ENCODE results near the gene SWAP70.

DNA sequence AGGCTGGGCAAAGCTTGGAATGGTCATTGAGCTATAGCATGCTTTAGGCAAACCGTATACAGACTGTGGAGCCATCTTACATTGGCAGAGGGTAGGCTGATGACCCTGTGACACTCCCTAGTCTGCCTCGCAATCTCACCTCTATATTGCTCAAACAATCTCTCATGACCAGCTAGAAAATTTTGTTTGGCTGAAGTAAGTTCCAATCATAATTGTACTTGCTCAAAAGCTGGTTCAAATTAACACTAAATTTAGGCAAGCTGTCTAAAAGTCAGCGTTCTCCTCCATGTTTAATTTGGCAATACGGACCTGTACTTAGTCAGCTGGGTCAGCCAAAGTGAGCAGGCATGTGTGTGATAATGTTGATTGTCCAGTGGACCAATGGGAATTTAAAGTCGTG lies 133.0 kb downstream of the SWAP70 start:
- TF ChIP-seq FOXK2 (IDR thresholded peaks at IDR 0.05) (no peak), ELF4 (IDR thresholded peaks at IDR 0.05) (no peak), FOXM1 (IDR thresholded peaks at IDR 0.05; ENCODE audit: borderline replicate concordance) (no peak), L3MBTL2 (conservative IDR thresholded peaks at IDR 0.05) (no peak), SUZ12 (IDR thresholded peaks at IDR 0.05) (no peak), CTBP1 (IDR thresholded peaks at IDR 0.05; ENCODE audit: borderline replicate concordance) (no peak), ARNT (IDR thresholded peaks at IDR 0.05) (no peak), LEF1 (IDR thresholded peaks at IDR 0.05; ENCODE audit: borderline replicate concordance) (no peak), SP1 (IDR thresholded peaks at IDR 0.05) (no peak), NFRKB (IDR thresholded peaks at IDR 0.05) (no peak), BHLHE40 (IDR thresholded peaks at IDR 0.05; ENCODE audit: borderline replicate concordance) (no peak), FOXA1 (IDR thresholded peaks at IDR 0.05) (no peak), HDGF (IDR thresholded peaks at IDR 0.05; ENCODE audit: borderline replicate concordance) (no peak)
- TF ChIP-seq, protein P1, sequence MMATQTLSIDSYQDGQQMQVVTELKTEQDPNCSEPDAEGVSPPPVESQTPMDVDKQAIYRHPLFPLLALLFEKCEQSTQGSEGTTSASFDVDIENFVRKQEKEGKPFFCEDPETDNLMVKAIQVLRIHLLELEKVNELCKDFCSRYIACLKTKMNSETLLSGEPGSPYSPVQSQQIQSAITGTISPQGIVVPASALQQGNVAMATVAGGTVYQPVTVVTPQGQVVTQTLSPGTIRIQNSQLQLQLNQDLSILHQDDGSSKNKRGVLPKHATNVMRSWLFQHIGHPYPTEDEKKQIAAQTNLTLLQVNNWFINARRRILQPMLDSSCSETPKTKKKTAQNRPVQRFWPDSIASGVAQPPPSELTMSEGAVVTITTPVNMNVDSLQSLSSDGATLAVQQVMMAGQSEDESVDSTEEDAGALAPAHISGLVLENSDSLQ (IDR thresholded peaks at IDR 0.05): no peak
